Stimulated activated CD4-positive, alpha-beta T cell treated with anti-CD3 and anti-CD28 coated beads, Interleukin-12 subunit alpha, Interleukin-12 subunit beta, amount 100 ng/mL, for 24 hours (primary cell): ENCODE data around the gene CDC27.
"Not testable (repeated sequence)": the region's sequence is repeated elsewhere in the genome, so short reads cannot be mapped to it uniquely, and the experiment has no call there.

Experiments
- DNase-seq, 2 experiments: peaks; one replicate each; pipeline ENCODE4 v3.0.0-alpha.2; 2020; ENCODE audit warnings: low read depth in 2 of 2

CDC27 gene

DNA sequence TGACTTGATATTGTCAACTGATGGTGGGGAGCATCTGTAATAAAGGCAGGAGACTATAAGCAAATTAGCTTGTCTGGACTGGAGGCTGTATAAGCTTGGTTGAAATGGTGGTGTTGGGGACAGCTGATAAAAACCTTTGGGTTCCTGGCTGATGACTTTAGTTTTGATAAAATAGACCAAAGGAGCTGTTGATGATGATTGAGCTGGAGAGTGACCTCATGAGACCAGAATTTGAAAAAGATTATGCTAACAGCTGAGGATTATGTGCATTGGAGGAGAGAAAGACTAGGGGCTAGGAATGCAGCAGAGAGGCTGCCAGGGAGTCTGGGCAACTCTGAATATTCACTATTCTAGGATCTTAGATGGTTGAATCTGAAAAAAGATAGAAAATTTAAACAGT lies 8.7 kb upstream of the CDC27 start:
- no peak for DNase-seq

DNA sequence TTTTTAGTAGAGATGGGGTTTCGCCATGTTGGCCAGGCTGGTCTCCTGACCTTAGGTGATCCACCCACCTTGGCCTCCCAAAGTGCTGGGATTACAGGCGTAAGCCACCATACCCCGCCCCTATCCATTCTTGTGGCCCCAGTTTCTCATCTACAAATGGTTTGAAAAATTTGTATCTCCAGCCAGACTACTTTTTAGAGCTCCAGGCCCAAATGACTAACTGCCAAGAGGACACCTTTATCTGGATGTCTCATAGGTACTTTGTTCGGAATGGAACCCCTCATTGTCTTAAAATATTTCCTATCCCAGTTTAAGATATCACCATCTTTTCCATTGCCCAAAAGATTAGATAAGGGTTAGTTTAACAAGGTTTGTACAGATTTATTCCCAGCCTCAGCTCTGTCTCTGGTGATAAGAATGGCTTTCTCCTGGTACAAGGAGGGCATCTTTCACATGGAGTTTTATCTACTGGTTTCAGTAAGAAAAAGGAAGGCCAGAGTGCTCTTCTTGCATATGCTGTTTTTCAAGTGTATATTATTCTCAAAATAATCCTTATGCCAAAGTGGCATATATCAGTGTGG lies 4.9 kb upstream of the CDC27 start:
- DNase-seq, result no peak

DNA sequence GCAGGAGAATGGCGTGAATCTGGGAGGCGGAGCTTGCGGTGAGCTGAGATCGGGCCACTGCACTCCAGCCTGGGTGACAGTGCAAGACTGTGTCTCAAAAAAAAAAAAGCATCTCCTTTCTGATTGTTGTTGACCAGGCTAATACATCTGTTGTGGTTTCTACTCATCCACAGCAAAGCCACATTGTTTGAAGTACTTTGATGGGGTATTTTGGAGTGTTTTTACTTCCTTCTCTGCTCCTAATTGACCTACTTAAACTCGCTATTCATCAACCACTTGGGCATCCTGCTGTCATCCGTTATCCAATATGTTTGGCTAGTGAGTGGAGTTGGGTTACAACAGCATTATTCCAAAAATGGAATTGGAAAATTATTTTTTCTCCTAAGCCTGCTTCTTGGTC lies 3.5 kb upstream of the CDC27 start:
- no peak for DNase-seq

- no peak for DNase-seq
Observed at GRCh38 chr17:47190770-47191169, 1.7 kb upstream of the CDC27 start.

DNA sequence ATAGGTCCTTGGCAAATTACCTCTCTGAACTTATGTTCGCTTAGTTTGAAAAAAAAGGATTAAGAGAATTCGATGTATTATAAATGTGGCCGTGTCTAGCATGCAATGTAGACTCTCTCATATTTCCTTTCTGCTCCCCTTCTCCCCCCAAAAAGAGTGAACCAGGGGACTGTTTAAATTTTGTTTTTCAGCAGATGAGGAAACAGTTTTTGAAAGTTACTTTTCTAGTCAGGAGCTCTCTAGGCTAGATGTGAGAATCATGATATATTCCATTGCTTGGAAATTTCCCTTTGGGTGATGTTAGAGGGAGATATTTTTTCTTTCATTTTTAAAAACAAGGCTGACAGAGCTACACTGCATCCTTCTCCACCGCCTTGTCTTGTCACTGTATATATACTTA lies 1.1 kb upstream of the CDC27 start:
- no peak for DNase-seq

DNA sequence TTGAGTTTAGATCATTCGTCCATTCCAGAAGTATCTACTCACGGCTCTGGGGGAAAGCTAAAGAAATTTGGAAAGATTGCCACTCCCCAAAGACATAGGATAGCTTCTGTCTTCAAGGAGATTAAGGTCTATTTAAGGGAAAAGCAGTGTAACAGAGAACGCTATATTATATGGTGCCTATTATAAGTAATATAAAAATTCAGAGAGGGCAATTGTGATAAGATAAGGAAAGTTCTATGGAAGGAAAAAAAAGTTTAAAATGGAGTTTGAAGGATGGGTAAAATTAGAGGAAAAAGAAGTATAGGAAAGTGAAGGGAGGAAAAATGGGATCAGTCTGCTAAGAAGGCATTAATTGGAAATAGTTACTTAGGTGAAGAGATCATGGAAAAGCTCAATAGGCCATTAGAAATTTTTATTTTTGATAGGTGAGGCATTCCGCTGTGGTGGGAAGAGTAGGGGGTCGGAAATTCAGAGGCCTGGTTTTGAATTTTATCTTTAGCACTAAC lies 690 bp upstream of the CDC27 start:
- no peak for DNase-seq

DNA sequence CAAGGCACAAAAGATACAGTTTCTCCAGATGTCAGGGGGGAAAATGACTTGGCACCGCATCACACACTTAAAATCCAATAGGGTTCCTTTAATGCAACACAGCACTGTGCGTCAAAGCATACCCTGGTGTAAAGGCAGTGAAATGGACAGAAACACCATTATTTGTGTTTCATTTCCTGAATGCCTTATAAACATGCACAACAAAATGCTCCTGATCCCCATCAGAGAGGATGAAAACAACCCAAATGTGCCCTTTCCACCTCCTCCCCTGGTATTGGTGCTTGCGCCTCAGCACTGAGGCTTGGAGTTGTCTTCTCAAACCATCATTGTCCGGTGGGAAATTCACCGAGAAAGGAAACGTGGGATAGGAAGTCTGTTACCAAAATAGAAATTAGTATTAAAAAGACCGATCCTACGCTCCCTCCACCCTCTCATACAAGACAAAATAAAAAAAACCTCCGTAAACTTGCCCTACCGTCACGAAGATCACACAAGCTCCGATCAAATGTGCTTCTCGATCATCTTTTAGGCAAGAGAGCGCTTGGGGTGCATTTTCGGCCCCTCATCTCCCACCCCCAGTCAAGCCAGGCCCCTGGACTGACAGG lies 722 bp downstream of the CDC27 start:
- no peak for DNase-seq

- DNase-seq, result no peak
Observed at GRCh38 chr17:47184681-47185080, 4.4 kb downstream of the CDC27 start.

DNA sequence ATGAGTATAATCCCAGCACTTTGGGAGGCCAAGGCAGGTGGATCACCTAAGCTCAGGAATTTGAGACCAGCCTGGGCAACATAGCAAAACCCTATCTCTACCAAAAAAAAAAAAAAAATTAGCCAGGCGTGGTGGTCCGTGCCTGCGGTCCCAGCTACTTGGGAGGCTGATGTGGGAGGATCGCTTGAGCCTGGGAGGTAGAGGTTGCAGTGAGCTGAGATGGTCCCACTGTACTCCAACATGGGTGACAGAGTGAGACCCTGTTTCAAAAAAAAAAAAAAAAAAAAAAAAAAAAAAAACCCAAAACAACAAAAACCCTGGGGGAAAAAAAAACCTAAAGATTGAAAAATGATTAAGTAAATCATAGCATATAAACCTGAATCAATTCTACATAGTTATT lies 8.1 kb downstream of the CDC27 start:
- DNase-seq, result not testable (repeated sequence)

- DNase-seq, result no peak
Observed at GRCh38 chr17:47180337-47180736, 8.8 kb downstream of the CDC27 start.

DNA sequence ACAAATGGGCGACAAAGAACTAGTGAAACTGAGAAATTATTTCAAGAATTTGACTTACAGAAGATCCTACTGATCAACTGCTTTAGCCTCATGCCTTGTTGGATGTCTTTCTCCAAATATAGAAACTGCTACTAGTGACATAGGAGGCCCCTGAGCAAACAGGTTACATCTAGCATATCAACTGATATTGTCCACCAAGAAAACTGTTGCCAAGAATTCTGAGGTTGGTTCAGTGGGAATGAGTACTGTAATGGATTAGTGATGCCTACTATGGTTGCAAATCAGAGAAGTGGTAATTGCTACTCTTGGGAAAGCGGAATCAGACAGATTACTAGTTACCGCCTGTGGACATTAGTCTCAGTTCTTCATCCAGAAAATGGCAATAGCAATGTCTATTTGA lies 10.0 kb downstream of the CDC27 start:
- no peak for DNase-seq

GRCh38 chr17:47177261-47177660 lies 11.8 kb downstream of the CDC27 start:
- no peak for DNase-seq

DNA sequence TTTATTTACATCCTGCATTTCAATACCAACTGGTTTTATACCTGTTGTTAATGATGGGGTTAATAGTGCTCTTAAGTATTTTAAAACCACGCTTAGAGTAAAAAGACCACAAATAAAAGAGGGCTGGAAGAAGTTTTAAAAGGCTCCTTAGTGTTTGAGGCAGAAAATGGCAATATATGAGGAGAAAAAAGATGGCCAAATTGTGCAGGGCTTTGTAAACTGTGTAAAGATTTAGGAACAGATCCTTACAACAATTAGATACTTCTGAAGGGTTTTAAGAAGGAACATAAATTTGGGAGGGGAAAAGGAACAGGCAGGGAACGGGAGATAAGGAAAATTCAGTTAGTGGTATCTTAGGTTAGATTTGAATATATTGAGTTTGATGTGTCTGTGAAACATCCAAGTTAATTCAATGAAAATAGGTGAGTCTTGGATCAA lies 12.7 kb downstream of the CDC27 start:
- DNase-seq, result no peak

GRCh38 chr17:47174823-47175222 lies 14.3 kb downstream of the CDC27 start:
- not testable (repeated sequence) for DNase-seq

- DNase-seq, result no peak
Observed at GRCh38 chr17:47172696-47173565, 16.2 kb downstream of the CDC27 start.

DNA sequence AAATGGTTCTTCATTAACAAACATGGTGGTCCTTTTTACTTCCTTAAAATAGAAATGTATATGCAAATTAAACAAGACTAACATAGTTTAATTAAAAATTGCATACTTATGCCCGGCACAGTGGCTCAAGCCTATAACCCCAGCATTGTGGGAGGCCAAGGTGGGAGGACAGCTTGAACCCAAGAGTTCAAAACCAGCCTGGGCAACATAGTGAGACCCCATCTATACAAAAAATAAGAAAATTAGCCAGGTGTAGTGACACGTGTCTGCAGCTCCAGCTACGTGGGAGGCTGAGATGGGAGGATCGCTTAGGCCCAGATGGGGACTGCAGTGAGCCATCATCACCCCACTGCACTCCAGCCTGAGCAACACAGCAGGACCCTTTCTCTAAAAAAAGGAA lies 18.4 kb downstream of the CDC27 start:
- no peak for DNase-seq

DNA sequence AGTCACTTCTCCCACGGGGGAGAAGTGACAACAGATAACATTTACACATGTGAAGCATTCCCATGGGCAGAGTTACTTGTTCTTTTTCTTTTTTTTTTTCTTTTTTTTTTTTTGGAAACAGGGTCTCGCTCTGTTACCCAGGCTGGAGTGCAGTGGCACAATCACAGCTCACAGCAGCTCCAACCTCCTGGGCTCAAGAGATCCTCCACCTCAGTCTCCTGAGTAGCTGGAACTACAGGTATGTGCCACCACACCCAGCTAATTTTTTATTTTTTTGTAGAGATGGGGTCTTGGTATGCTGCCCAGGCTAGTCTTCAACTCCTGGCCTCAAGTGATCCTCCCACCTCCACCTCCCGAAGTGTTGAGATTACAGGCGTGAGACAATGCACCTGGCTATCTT lies 20.2 kb downstream of the CDC27 start:
- not testable (repeated sequence) for DNase-seq

DNA sequence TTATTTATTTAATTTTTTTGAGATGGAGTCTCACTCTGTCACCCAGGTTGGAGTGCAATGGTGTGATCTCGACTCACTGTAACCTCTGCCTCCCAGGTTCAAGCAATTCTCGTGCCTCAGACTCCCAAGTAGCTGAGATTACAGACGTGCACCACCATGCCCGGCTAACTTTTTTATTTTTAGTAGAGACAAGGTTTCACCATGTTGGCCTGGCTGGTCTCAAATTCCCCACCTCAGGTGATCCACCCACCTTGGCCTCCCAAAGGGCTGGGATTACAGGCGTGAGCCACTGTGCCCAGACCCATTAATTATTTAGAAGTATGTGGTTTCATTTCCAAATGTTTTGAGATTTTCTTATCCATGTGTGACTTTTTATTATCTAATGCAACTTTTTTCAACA lies 22.2 kb downstream of the CDC27 start:
- DNase-seq, result not testable (repeated sequence)

- no peak for DNase-seq
Observed at GRCh38 chr17:47165137-47165536, 24.0 kb downstream of the CDC27 start.

- no peak for DNase-seq
Observed at GRCh38 chr17:47164263-47164662, 24.8 kb downstream of the CDC27 start.

DNA sequence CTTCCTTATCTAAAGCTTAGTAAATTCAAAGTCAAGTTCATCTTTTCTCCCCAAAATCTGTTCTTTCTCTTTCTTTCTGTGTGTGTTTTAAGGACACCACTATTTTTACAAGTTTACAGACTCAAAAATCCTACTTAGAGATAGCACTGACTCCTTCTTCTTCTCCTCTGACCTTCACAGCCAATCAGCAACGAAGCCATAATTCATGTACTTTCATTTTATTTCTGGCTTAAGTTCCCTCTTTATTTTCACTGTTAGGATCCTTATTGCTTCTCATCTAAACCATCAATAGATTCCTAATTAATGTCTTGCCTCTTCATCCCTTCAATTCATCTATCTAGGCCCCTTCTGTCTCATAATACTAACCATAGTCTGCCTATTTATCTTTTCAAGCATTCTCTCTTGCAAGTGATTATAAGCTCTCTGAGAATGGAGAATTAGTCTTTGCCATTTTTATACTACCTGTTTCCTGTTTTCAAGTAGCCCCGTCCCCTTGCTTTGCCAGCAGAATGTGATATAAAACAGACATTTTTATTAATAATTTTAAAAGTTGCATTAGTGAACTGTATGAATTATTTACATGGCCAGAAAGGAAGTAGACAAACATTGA lies 27.0 kb downstream of the CDC27 start:
- DNase-seq, result no peak

- DNase-seq, result no peak
Observed at GRCh38 chr17:47159315-47159714, 29.8 kb downstream of the CDC27 start.
